Measurements from ENCODE around the gene SDE2. TPM values are rescaled to one million over a fixed set of nuclear protein-coding genes. Genes with fewer than 3 reads are reported as not detected.

The SDE2 gene
- total RNA-seq, 2 donors from 2014 or later = 19.9 to 24.8 TPM

- H3K36me3 ChIP-seq = no peaks in the 10 kb centered on the region
- 70% methylated on average over 4 of the region's 4 CpGs for WGBS
- TF ChIP-seq POLR2AphosphoS5 (IDR thresholded peaks at IDR 0.05) (no peak), POLR2A (IDR thresholded peaks at IDR 0.05) (no peak), CTCF (IDR thresholded peaks at IDR 0.05) (no peak)
- H3K27me3 ChIP-seq (replicated peaks; ENCODE audit: insufficient read depth) = no peaks in the 10 kb centered on the region
- DNase-seq (ENCODE audit: low spot score) = no peak
- no peak overlapping the region for H3K27ac ChIP-seq
- H3K9me3 ChIP-seq = no peaks in the 10 kb centered on the region
- intact Hi-C loops (cut with DNase I) = no loop called here
- no peaks in the 10 kb centered on the region for H3K4me1 ChIP-seq (replicated peaks)
- H3K4me3 ChIP-seq = no peak overlapping the region
Measured at GRCh38 chr1:226044514-226045101, 45.5 kb upstream of the SDE2 start.

GRCh38 chr1:226041419-226041818 lies 42.3 kb upstream of the SDE2 start:
- no peak overlapping the region for H3K27ac ChIP-seq
- TF ChIP-seq POLR2AphosphoS5 (IDR thresholded peaks at IDR 0.05) (no peak), POLR2A (IDR thresholded peaks at IDR 0.05) (no peak), CTCF (IDR thresholded peaks at IDR 0.05) (no peak)
- H3K4me1 ChIP-seq (replicated peaks) = no peaks in the 10 kb centered on the region
- DNase-seq (ENCODE audit: low spot score) = no peak
- WGBS = 19% methylated on average over 1 of the region's 1 CpG
- H3K27me3 ChIP-seq (replicated peaks; ENCODE audit: insufficient read depth) = no peaks in the 10 kb centered on the region
- no peaks in the 10 kb centered on the region for H3K9me3 ChIP-seq
- intact Hi-C loops (cut with DNase I) = no loop called here
- no peak overlapping the region for H3K4me3 ChIP-seq
- H3K36me3 ChIP-seq = no peaks in the 10 kb centered on the region

GRCh38 chr1:226038661-226039060 lies 39.5 kb upstream of the SDE2 start:
- Histone ChIP-seq H3K4me1 (replicated peaks) (no peaks in the 10 kb centered on the region), H3K27me3 (replicated peaks; ENCODE audit: insufficient read depth) (no peaks in the 10 kb centered on the region), H3K27ac (no peak overlapping the region), H3K4me3 (no peak overlapping the region), H3K9me3 (no peaks in the 10 kb centered on the region), H3K36me3 (no peaks in the 10 kb centered on the region)
- DNase-seq (ENCODE audit: low spot score) = no peak
- WGBS = 94% methylated on average over 1 of the region's 1 CpG
- intact Hi-C loops (cut with DNase I) = no loop called here
- TF ChIP-seq POLR2AphosphoS5 (IDR thresholded peaks at IDR 0.05) = no peak
- no peak for TF ChIP-seq CTCF (IDR thresholded peaks at IDR 0.05)
- no peak for TF ChIP-seq POLR2A (IDR thresholded peaks at IDR 0.05)

- Histone ChIP-seq H3K36me3 (no peaks in the 10 kb centered on the region), H3K4me1 (replicated peaks) (no peaks in the 10 kb centered on the region), H3K9me3 (no peaks in the 10 kb centered on the region), H3K27ac (no peak overlapping the region), H3K27me3 (replicated peaks; ENCODE audit: insufficient read depth) (no peaks in the 10 kb centered on the region), H3K4me3 (no peak overlapping the region)
- 96% methylated on average over 5 of the region's 5 CpGs for WGBS
- no peak for TF ChIP-seq POLR2A (IDR thresholded peaks at IDR 0.05)
- TF ChIP-seq CTCF (IDR thresholded peaks at IDR 0.05) = no peak
- TF ChIP-seq POLR2AphosphoS5 (IDR thresholded peaks at IDR 0.05) = no peak
- DNase-seq (ENCODE audit: low spot score) = no peak
- intact Hi-C loops (cut with DNase I) = no loop called here
Measured at GRCh38 chr1:226035915-226036314, 36.8 kb upstream of the SDE2 start.

GRCh38 chr1:226034482-226034881 lies 35.3 kb upstream of the SDE2 start:
- H3K4me1 ChIP-seq (replicated peaks) = no peaks in the 10 kb centered on the region
- no peaks in the 10 kb centered on the region for H3K36me3 ChIP-seq
- DNase-seq (ENCODE audit: low spot score) = peak; percentile 68
- peak overlapping the region in 1 of 2 donors; percentile 20 for H3K27ac ChIP-seq
- H3K4me3 ChIP-seq = no peak overlapping the region
- 21% methylated on average over 6 of the region's 6 CpGs for WGBS
- intact Hi-C loops (cut with DNase I) = no loop called here
- H3K27me3 ChIP-seq (replicated peaks; ENCODE audit: insufficient read depth) = no peaks in the 10 kb centered on the region
- H3K9me3 ChIP-seq = no peaks in the 10 kb centered on the region
- peak; percentile 61 for TF ChIP-seq POLR2AphosphoS5 (IDR thresholded peaks at IDR 0.05)
- no peak for TF ChIP-seq POLR2A (IDR thresholded peaks at IDR 0.05)
- TF ChIP-seq CTCF (IDR thresholded peaks at IDR 0.05) = no peak

Data from prostate gland (tissue), 2 donors.